GM19372 (cell line): ENCODE data around the gene PRR13.
"Not testable (repeated sequence)": the region's sequence is repeated elsewhere in the genome, so short reads cannot be mapped to it uniquely, and the experiment has no call there.

Experiments
- ATAC-seq: cut with Tn5 transposase; IDR thresholded peaks from one replicate; pipeline ENCODE4 v1.9.1; 2021; ENCODE audit warnings: mild to moderate bottlenecking, low read depth, moderate library complexity; ENCODE audit not compliant: unreplicated experiment

PRR13 gene

GRCh38 chr12:53467082-53467481 is 25.5 kb downstream of the PRR13 start:
- no peak for ATAC-seq

- no peak for ATAC-seq
These were observed 26.3 kb downstream of the PRR13 start for GRCh38 chr12:53467880-53468279.

DNA sequence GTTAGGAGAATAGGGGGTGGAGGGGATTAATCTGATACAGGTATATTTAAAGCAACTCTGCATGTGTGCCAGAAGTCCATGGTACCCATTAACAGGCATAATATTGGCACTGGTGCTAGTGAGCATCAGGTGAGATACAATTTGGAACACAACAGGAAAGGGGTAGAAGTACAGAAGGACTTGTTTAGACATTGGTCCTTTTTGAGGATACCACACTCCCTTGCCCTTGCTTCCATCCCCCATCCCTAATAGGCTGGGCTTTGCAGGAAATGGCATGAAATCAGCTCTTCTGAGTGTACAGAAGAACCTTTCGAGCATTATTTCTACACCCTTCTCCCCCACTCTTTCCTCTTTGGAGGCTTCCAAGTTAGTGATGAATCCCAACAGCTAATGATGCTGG is 26.7 kb downstream of the PRR13 start:
- ATAC-seq, result no peak

DNA sequence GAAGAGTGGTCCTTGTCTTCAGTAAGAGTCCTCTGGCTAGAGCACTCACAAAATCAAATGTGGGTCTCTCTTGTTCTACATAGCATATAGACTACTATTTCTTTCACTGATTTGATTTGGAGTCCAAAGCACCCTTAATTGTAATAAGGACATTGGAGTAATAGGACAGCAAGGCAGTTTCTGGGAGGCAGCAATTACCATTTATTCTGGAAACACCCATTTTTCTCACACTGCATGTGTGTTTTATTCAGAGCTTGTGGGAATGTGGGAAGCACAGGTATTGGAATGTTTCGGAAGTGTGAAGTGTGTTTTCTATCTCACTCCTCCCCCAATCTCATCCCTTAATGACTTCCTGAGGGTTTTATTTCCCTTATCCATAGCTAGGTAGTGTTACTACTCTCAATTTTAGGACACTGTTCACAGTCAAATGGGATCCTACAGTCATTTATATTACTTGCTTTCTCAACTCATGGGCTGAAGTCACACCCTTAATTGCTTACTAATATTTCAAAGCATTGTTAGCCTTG is 30.6 kb downstream of the PRR13 start:
- ATAC-seq, result no peak

DNA sequence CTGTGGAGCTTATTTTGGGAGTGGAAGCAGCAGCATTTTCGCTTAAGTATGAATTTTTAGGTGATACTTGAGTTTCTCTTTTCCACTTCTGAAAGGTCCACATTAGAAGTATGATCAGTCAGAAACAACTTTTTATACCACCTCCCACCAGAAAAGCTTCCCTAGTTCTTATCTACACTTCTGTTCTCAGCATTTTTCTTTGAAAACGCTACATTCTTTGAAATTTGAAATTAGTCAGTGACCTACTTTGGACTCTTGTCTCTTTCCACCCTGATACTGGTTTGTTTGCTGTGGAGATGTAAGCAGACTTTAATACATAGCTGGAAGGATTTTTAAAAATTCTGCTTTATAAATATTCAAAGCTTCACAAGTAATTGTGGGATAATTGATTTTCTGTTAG is 32.5 kb downstream of the PRR13 start:
- no peak for ATAC-seq

DNA sequence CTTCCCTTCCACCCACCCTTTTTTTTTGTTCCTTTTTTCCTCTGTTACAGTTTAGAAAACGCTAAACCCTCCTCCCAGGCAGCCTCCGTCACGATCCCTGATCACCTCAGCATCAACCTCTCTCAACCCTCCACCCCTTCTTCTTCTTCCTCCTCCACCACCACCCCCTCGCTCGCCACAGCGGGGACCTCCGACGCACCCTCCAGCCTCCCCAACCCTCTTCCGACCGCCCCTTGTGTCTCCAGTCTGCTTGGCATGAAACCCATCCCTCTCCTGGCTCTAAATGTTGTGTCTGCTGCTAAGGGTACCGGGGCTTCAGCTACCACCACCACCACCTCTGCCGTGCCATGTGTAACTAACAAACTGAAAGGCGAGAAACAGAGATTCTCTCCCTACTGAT is 33.3 kb downstream of the PRR13 start:
- no peak for ATAC-seq

- no peak for ATAC-seq
These were observed 35.3 kb downstream of the PRR13 start for GRCh38 chr12:53476769-53477209.

GRCh38 chr12:53478865-53479264 is 37.3 kb downstream of the PRR13 start:
- ATAC-seq, result no peak

GRCh38 chr12:53479331-53479730 is 37.8 kb downstream of the PRR13 start:
- ATAC-seq, result no peak

DNA sequence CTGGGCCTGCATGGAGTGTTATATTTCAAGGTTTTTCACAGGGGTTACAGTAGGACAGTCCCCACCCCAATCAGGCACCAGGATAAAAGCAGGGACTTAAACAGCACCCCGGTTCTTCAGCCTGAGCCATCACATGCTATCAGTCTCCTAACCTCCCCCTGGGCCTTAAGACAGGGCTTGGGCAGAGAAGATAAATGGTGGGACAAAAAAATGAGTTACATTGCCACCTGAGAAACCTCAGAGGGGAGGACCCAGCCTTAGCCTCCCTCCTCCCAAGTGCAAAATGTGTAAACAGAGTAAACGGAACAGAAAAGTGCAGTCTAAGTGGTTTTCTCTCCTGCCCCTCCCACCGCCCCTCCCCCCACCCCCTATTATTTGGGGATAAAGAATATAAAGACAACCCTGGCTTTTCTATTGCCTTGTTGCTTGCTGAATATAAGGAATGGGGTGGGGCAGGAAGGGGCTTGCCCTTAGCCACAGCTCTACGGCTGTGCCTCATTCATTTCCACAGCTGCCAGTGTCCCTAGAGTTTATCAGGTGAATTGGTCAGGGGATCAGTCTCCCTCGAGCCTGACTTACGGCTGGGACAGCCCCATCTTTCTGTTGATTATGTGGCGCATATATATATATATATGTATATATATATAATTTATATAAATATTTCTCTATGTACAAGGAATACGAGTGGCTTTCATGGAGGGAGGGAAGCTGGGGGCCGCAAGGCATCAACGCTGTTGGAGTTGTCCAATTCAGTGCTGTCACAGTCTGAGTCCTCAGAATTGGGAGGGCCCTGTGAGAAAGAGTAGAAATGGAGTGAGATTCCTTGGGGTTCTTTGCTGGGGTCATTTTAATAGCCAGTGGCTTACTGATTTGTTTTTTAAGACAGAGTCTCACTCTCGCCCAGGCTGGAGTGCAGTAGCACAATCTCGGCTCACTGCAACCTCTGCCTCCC is 39.2 kb downstream of the PRR13 start:
- no peak for ATAC-seq

- ATAC-seq, result not testable (repeated sequence)
These were observed 39.9 kb downstream of the PRR13 start for GRCh38 chr12:53481458-53481857.

DNA sequence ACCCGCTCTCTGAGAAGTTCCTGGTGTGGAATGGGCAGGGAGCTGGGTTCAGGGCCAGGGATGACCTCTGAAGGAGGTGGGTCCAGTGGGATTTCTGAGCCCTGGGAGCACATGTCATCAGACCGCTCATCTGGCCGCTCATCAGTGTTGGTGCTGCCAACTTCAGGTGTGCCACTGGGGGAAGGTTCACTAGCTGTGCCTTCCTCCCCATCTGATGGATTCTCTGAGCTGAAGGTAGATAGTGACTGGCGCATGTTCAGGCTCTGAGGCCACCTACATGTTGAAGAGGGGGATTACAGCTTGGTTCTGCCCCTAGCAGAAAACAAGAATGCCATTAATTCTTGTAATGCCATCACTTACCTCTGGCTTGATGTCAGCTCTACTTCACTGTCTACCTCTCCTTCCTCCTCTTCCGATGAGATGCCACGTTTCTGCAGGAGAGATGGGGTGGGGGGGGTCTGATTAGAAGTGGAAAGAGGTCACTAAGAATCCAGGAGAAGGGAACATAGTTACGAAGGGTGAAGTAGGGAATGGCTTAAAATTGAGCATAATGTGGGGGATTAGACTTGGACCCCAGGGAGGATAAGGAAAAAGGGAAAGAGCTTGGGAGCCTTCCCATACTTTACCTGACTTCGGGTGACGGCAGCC is 40.5 kb downstream of the PRR13 start:
- ATAC-seq, result no peak

GRCh38 chr12:53482626-53483168 is 41.2 kb downstream of the PRR13 start:
- ATAC-seq, result no peak

GRCh38 chr12:53483225-53483978 is 41.9 kb downstream of the PRR13 start:
- no peak for ATAC-seq

GRCh38 chr12:53483979-53484377 is 42.4 kb downstream of the PRR13 start:
- ATAC-seq, result no peak

DNA sequence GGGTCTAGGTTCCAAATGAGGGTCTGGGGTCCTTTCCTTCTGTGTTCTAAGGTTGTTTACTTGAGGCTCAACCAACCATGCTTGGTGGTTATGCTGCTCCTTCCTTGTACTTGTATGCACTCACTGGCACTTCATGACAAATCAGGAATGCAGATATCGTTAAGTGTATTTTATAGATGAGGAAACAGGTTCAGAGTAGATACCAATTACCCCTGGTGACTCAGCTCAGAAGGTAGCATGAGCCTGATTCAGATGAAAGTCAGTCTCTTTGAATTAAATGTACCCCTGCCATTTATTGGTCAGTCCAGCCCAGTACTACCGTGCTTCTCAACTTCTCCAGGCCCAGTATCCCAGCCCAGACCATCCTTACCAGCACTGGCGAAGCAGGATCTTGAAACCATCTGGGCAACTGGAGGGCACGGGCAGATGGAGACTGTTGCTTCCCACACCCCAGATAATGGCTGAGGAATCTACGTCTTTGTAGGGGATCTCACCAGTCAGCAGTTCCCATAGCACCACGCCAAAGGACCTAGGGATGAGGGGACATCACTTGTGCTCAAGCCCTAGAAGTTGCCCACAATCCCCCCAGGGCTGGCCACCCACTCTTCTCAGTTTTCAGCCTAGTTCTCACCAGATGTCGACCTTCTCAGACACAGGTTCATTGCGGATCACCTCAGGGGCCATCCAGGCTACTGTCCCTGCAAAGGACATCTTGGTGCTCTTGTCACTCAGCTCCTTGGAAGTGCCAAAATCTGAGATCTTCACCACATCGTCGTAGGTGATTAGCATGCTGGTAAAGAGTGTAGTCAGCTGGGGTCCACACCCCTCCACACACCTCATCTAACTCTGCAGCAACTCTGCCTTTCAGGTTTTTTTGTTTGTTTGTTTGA is 43.4 kb downstream of the PRR13 start:
- ATAC-seq, result no peak

DNA sequence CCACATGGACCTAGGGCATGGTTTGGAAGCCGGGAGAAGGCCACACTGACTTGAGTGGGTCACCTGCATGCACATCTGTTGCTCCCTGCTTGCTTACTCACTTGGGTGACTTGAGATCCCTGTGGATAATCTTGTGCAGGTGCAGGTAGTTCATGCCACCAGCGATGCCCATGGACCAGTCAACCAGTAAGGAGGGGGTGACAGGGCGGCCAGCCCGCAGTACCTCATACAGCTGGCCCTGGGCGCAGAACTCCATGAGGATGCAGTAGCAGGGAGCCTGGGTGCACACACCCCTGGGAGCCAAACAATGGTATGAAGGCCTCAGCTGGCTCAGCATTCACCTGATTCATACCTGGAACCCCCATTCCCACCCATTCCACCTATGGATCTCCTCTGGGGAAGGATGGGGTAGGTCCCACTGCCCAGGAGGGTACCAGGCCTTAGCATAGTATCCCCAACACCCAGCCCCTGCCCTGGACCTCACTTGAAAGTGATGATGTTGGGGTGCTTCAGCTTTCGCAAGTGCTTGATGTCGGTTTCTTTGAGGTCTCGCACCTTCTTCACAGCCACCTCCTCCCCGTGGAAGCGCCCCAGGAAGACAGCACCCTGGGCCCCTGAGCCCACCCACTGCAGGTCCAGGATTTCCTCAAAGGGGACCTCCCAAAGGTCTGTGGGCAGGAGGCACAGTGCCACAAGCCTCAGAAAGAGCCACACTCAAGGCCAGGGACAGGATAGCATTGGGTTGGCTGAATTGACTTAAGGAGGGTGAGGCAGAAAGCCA is 44.6 kb downstream of the PRR13 start:
- ATAC-seq, result no peak

DNA sequence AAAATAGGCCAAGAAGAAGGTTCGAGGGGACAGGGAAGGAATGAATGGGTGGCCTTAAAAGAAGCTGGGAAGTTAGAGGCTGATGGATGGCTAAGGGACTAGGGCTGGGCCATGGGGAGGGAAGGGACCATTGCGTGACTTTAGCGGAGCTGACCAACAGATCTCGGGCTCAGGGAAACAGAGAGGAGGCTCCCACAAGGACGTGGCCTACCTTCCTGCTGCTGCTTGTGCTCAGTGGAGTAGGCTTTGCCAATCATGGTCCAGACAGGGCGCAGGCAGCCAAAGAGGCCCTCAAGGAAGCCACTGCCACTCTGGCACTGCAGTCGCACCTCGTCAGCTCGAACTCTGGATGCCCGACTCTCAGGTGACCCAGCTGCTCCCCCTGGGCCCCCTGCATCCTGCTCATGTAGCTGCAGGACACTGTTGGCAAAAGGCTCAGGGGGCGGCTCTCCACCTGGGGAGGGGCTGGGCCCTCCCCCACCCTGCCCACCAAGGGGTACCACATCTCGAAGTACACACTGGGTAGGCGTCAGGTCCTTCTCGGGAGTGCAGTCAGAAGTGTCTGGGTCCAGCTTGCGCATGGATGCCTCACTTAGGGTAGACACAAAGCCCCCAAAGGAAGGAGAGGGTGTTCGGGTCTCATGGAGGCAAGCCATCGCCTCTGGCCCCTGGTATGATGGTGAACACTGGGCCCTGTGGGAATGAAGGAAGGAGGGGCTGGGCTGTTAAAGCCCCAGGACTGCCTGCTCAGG is 45.4 kb downstream of the PRR13 start:
- no peak for ATAC-seq
